ACC112 (cell line): Measurements from ENCODE around the gene ATP13A1.

ENCODE experiments used
- H2AFZ ChIP-seq: fragments of 200-600 bp; sonication (generic); one replicate; pipeline ENCODE4 v1.6.0; 2017; ENCODE audit warnings: antibody characterized with exemption, low read length; ENCODE audit not compliant: unreplicated experiment
- H3K27ac ChIP-seq: fragments of 200-600 bp; sonication (generic); 2 replicates; pipeline ENCODE4 v1.5.1; 2014; ENCODE audit warnings: low read depth, mild to moderate bottlenecking, antibody characterized with exemption, low read length, moderate library complexity
- H3K27me3 ChIP-seq: fragments of 200-600 bp; sonication (generic); 2 replicates; pipeline ENCODE4 v1.6.1; 2014; ENCODE audit warnings: mild to moderate bottlenecking, antibody characterized with exemption, low read length, moderate library complexity, mixed read lengths; ENCODE audit not compliant: insufficient read depth
- H3K36me3 ChIP-seq: fragments of 200-600 bp; sonication (generic); 2 replicates; pipeline ENCODE4 v1.6.1; 2016; ENCODE audit warnings: mild to moderate bottlenecking, antibody characterized with exemption, low read length, moderate library complexity, mixed read lengths; ENCODE audit not compliant: insufficient read depth
- H3K4me1 ChIP-seq: fragments of 200-600 bp; sonication (generic); one replicate; pipeline ENCODE4 v1.6.1; 2016; ENCODE audit warnings: low read length, mixed read lengths; ENCODE audit not compliant: insufficient read depth, unreplicated experiment, control insufficient read depth
- H3K4me3 ChIP-seq: fragments of 200-600 bp; sonication (generic); 2 replicates; pipeline ENCODE4 v1.5.1; 2014; ENCODE audit warnings: mild to moderate bottlenecking, low read depth, low read length
- H3K79me2 ChIP-seq: fragments of 200-600 bp; sonication (generic); one replicate; pipeline ENCODE4 v1.6.0; 2016; ENCODE audit warnings: low read length; ENCODE audit not compliant: control insufficient read depth, unreplicated experiment, insufficient read depth

The ATP13A1 gene

GRCh38 chr19:19653597-19654147, 9.8 kb downstream of the ATP13A1 start:
- H3K27me3 ChIP-seq, result no peaks in the 10 kb centered on the region
- H2AFZ ChIP-seq, result no peak overlapping the region
- no peaks in the 10 kb centered on the region for H3K79me2 ChIP-seq
- 0 out of 2 replicates have a peak, but pooled peaks cover 6% of the 10 kb centered on the region for H3K36me3 ChIP-seq
- H3K27ac ChIP-seq, result no peak overlapping the region
- no peak overlapping the region for H3K4me3 ChIP-seq
- H3K4me1 ChIP-seq, result no peaks in the 10 kb centered on the region

GRCh38 chr19:19652482-19653295, 10.8 kb downstream of the ATP13A1 start:
- no peaks in the 10 kb centered on the region for H3K4me1 ChIP-seq
- no peak overlapping the region for H3K27ac ChIP-seq
- H3K36me3 ChIP-seq, result no peaks in the 10 kb centered on the region
- no peak overlapping the region for H2AFZ ChIP-seq
- no peaks in the 10 kb centered on the region for H3K79me2 ChIP-seq
- no peak overlapping the region for H3K4me3 ChIP-seq
- no peaks in the 10 kb centered on the region for H3K27me3 ChIP-seq

GRCh38 chr19:19651076-19651475, 12.4 kb downstream of the ATP13A1 start:
- H3K27ac ChIP-seq, result no peak overlapping the region
- H3K4me1 ChIP-seq, result no peaks in the 10 kb centered on the region
- no peaks in the 10 kb centered on the region for H3K36me3 ChIP-seq
- no peak overlapping the region for H3K4me3 ChIP-seq
- H2AFZ ChIP-seq, result no peak overlapping the region
- H3K79me2 ChIP-seq, result no peaks in the 10 kb centered on the region
- H3K27me3 ChIP-seq, result no peaks in the 10 kb centered on the region

- Histone ChIP-seq H3K27me3 (no peaks in the 10 kb centered on the region), H3K36me3 (no peaks in the 10 kb centered on the region), H3K4me1 (no peaks in the 10 kb centered on the region), H3K27ac (no peak overlapping the region), H3K4me3 (no peak overlapping the region), H3K79me2 (no peaks in the 10 kb centered on the region), H2AFZ (no peak overlapping the region)
Observed at GRCh38 chr19:19650331-19650730, 13.1 kb downstream of the ATP13A1 start.

- Histone ChIP-seq H3K36me3 (no peaks in the 10 kb centered on the region), H3K27ac (no peak overlapping the region), H2AFZ (no peak overlapping the region), H3K79me2 (no peaks in the 10 kb centered on the region), H3K4me1 (no peaks in the 10 kb centered on the region), H3K4me3 (no peak overlapping the region), H3K27me3 (no peaks in the 10 kb centered on the region)
Observed at GRCh38 chr19:19649580-19649995, 13.9 kb downstream of the ATP13A1 start.

GRCh38 chr19:19649155-19649554, 14.3 kb downstream of the ATP13A1 start:
- Histone ChIP-seq H3K4me3 (no peak overlapping the region), H3K4me1 (no peaks in the 10 kb centered on the region), H2AFZ (no peak overlapping the region), H3K27ac (no peak overlapping the region), H3K79me2 (no peaks in the 10 kb centered on the region), H3K27me3 (no peaks in the 10 kb centered on the region), H3K36me3 (no peaks in the 10 kb centered on the region)

- Histone ChIP-seq H3K4me1 (no peaks in the 10 kb centered on the region), H3K4me3 (no peak overlapping the region), H2AFZ (no peak overlapping the region), H3K27me3 (no peaks in the 10 kb centered on the region), H3K27ac (no peak overlapping the region), H3K36me3 (no peaks in the 10 kb centered on the region), H3K79me2 (no peaks in the 10 kb centered on the region)
Observed at GRCh38 chr19:19647037-19647835, 16.2 kb downstream of the ATP13A1 start.

- Histone ChIP-seq H3K27me3 (no peaks in the 10 kb centered on the region), H3K4me1 (no peaks in the 10 kb centered on the region), H2AFZ (no peak overlapping the region), H3K4me3 (no peak overlapping the region), H3K79me2 (no peaks in the 10 kb centered on the region), H3K27ac (no peak overlapping the region), H3K36me3 (no peaks in the 10 kb centered on the region)
Observed at GRCh38 chr19:19645233-19645870, 18.1 kb downstream of the ATP13A1 start.

GRCh38 chr19:19644054-19644388, 19.5 kb downstream of the ATP13A1 start:
- H3K36me3 ChIP-seq, result no peaks in the 10 kb centered on the region
- H3K4me1 ChIP-seq, result no peaks in the 10 kb centered on the region
- H3K79me2 ChIP-seq, result no peaks in the 10 kb centered on the region
- peak overlapping the region; percentile 98; the same call in 1 of the 2 replicates for H3K4me3 ChIP-seq
- no peaks in the 10 kb centered on the region for H3K27me3 ChIP-seq
- H3K27ac ChIP-seq, result no peak overlapping the region
- H2AFZ ChIP-seq, result no peak overlapping the region

- H3K4me1 ChIP-seq, result no peaks in the 10 kb centered on the region
- no peak within 1 kb of the TSS for H3K27ac ChIP-seq
- H3K79me2 ChIP-seq, result no peaks in the 10 kb centered on the region
- H3K4me3 ChIP-seq, result peak within 1 kb of the TSS; percentile 98
- H2AFZ ChIP-seq, result peak within 1 kb of the TSS; percentile 75
- H3K27me3 ChIP-seq, result no peaks in the 10 kb centered on the region
- H3K36me3 ChIP-seq, result no peaks in the 10 kb centered on the region
Observed at GRCh38 chr19:19643158-19644053, 20.1 kb downstream of the ATP13A1 start, which contains the start of gene GMIP. Gene GMIP (minus strand): TSS chr19:19643657. CDS start chr19:19643529, 128 bp downstream.
